ENCODE measurements around the gene NT5DC2. TPM values are rescaled to one million over a fixed set of nuclear protein-coding genes. Genes with fewer than 3 reads are reported as not detected.

Gene NT5DC2
- polyA plus RNA-seq, 4 donors: 4.9 to 46.9 (median 23.8) TPM

- no peaks in the 10 kb centered on the region for H3K27me3 ChIP-seq (ENCODE audit: control insufficient read depth in 3 of 3, insufficient read depth in 3 of 3, low read length in 3 of 3)
- no peaks in the 10 kb centered on the region for H3K4me1 ChIP-seq (ENCODE audit: control insufficient read depth in 3 of 3, insufficient read depth in 2 of 3, low read depth in 1 of 3, low read length in 2 of 3)
- H3K27ac ChIP-seq (ENCODE audit: low read depth in 1 of 3, low read length in 2 of 3): no peak overlapping the region
- 91 to 96% (median 93%) methylated on average over 4 of the region's 4 CpGs for WGBS, 3 donors
- no peaks in the 10 kb centered on the region for H3K9me3 ChIP-seq (ENCODE audit: control insufficient read depth in 2 of 2, insufficient read depth in 1 of 2, low read depth in 1 of 2, low read length in 1 of 2)
- FAIRE-seq: no peak
- H3K36me3 ChIP-seq (ENCODE audit: control insufficient read depth in 3 of 3, insufficient read depth in 2 of 3, low read depth in 1 of 3, low read length in 3 of 3): peaks cover 2 to 31% (median 8%) of the 10 kb centered on the region in 3 donors
- H3K4me3 ChIP-seq (ENCODE audit: low read depth in 1 of 3, low read length in 3 of 3): no peak overlapping the region
- no peak for DNase-seq
Observed at GRCh38 chr3:52544937-52545336, 11.3 kb upstream of the NT5DC2 start.

DNA sequence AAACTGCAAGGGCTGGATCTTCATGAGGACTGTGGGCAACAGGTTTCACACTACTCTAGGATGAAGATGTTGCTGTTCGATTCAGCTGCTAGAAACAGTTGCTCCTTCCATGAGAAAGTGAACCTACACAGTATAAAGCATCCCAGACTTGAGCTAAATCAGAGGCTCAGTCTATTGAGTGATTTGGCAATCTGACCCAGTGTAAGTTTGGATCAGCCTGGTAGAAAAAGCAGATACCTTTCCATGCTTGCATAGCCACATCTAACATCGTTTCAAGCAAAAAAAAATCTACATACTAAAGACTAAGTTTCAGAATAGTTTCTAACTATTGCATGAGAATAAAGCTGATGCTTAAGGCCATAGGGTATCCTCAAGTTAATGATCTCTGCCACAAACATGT, 7.4 kb upstream of the NT5DC2 start:
- H3K4me1 ChIP-seq (ENCODE audit: control insufficient read depth in 3 of 3, insufficient read depth in 2 of 3, low read depth in 1 of 3, low read length in 2 of 3): peaks cover 0 to 13% (median 5%) of the 10 kb centered on the region in 3 donors
- H3K9me3 ChIP-seq (ENCODE audit: control insufficient read depth in 2 of 2, insufficient read depth in 1 of 2, low read depth in 1 of 2, low read length in 1 of 2): no peaks in the 10 kb centered on the region
- 81 to 88% (median 84%) methylated on average over 2 of the region's 2 CpGs for WGBS, 3 donors
- no peaks in the 10 kb centered on the region for H3K27me3 ChIP-seq (ENCODE audit: control insufficient read depth in 3 of 3, insufficient read depth in 3 of 3, low read length in 3 of 3)
- peaks cover 0 to 19% (median 2%) of the 10 kb centered on the region in 3 donors for H3K36me3 ChIP-seq (ENCODE audit: control insufficient read depth in 3 of 3, insufficient read depth in 2 of 3, low read depth in 1 of 3, low read length in 3 of 3)
- DNase-seq (no peak), FAIRE-seq (no peak)
- no peak overlapping the region for H3K27ac ChIP-seq (ENCODE audit: low read depth in 1 of 3, low read length in 2 of 3)
- H3K4me3 ChIP-seq (ENCODE audit: low read depth in 1 of 3, low read length in 3 of 3): no peak overlapping the region

GRCh38 chr3:52539010-52539653, 5.5 kb upstream of the NT5DC2 start:
- peaks cover 5 to 13% (median 13%) of the 10 kb centered on the region in 3 donors for H3K4me1 ChIP-seq (ENCODE audit: control insufficient read depth in 3 of 3, insufficient read depth in 2 of 3, low read depth in 1 of 3, low read length in 2 of 3)
- peaks cover 0 to 10% (median 0%) of the 10 kb centered on the region in 3 donors for H3K36me3 ChIP-seq (ENCODE audit: control insufficient read depth in 3 of 3, insufficient read depth in 2 of 3, low read depth in 1 of 3, low read length in 3 of 3)
- H3K27me3 ChIP-seq (ENCODE audit: control insufficient read depth in 3 of 3, insufficient read depth in 3 of 3, low read length in 3 of 3): no peaks in the 10 kb centered on the region
- DNase-seq: no peak
- no peak for FAIRE-seq
- 83 to 92% (median 89%) methylated on average over 5 of the region's 5 CpGs for WGBS, 3 donors
- no peaks in the 10 kb centered on the region for H3K9me3 ChIP-seq (ENCODE audit: control insufficient read depth in 2 of 2, insufficient read depth in 1 of 2, low read depth in 1 of 2, low read length in 1 of 2)
- no peak overlapping the region for H3K4me3 ChIP-seq (ENCODE audit: low read depth in 1 of 3, low read length in 3 of 3)
- H3K27ac ChIP-seq (ENCODE audit: low read depth in 1 of 3, low read length in 2 of 3): no peak overlapping the region

- DNase-seq (no peak), FAIRE-seq (no peak)
- H3K4me1 ChIP-seq (ENCODE audit: control insufficient read depth in 3 of 3, insufficient read depth in 2 of 3, low read depth in 1 of 3, low read length in 2 of 3): peaks cover 5 to 13% (median 13%) of the 10 kb centered on the region in 3 donors
- H3K36me3 ChIP-seq (ENCODE audit: control insufficient read depth in 3 of 3, insufficient read depth in 2 of 3, low read depth in 1 of 3, low read length in 3 of 3): peaks cover 0 to 6% (median 0%) of the 10 kb centered on the region in 3 donors
- 67 to 77% (median 74%) methylated on average over 7 of the region's 7 CpGs for WGBS, 3 donors
- H3K27me3 ChIP-seq (ENCODE audit: control insufficient read depth in 3 of 3, insufficient read depth in 3 of 3, low read length in 3 of 3): no peaks in the 10 kb centered on the region
- no peaks in the 10 kb centered on the region for H3K9me3 ChIP-seq (ENCODE audit: control insufficient read depth in 2 of 2, insufficient read depth in 1 of 2, low read depth in 1 of 2, low read length in 1 of 2)
- peak overlapping the region in 2 of 3 donors; percentile 68 to 88 for H3K4me3 ChIP-seq (ENCODE audit: low read depth in 1 of 3, low read length in 3 of 3)
- peak overlapping the region in 2 of 3 donors; percentile 21 to 87 for H3K27ac ChIP-seq (ENCODE audit: low read depth in 1 of 3, low read length in 2 of 3)
Observed at GRCh38 chr3:52537726-52538421, 4.2 kb upstream of the NT5DC2 start.

- DNase-seq (no peak), FAIRE-seq (no peak)
- WGBS, 3 donors: 1 to 4% (median 2%) methylated on average over 6 of the region's 6 CpGs
- Histone ChIP-seq H3K27me3 (ENCODE audit: control insufficient read depth in 3 of 3, insufficient read depth in 3 of 3, low read length in 3 of 3) (no peaks in the 10 kb centered on the region), H3K36me3 (ENCODE audit: control insufficient read depth in 3 of 3, insufficient read depth in 2 of 3, low read depth in 1 of 3, low read length in 3 of 3) (peaks cover 0 to 6% (median 0%) of the 10 kb centered on the region in 3 donors), H3K9me3 (ENCODE audit: control insufficient read depth in 2 of 2, insufficient read depth in 1 of 2, low read depth in 1 of 2, low read length in 1 of 2) (no peaks in the 10 kb centered on the region), H3K27ac (ENCODE audit: low read depth in 1 of 3, low read length in 2 of 3) (peak overlapping the region; percentile 64 to 87 (median 83)), H3K4me1 (ENCODE audit: control insufficient read depth in 3 of 3, insufficient read depth in 2 of 3, low read depth in 1 of 3, low read length in 2 of 3) (peaks cover 5 to 20% (median 13%) of the 10 kb centered on the region in 3 donors), H3K4me3 (ENCODE audit: low read depth in 1 of 3, low read length in 3 of 3) (peak overlapping the region; percentile 49 to 88 (median 68))
Observed at GRCh38 chr3:52537165-52537620, 3.5 kb upstream of the NT5DC2 start.

DNA sequence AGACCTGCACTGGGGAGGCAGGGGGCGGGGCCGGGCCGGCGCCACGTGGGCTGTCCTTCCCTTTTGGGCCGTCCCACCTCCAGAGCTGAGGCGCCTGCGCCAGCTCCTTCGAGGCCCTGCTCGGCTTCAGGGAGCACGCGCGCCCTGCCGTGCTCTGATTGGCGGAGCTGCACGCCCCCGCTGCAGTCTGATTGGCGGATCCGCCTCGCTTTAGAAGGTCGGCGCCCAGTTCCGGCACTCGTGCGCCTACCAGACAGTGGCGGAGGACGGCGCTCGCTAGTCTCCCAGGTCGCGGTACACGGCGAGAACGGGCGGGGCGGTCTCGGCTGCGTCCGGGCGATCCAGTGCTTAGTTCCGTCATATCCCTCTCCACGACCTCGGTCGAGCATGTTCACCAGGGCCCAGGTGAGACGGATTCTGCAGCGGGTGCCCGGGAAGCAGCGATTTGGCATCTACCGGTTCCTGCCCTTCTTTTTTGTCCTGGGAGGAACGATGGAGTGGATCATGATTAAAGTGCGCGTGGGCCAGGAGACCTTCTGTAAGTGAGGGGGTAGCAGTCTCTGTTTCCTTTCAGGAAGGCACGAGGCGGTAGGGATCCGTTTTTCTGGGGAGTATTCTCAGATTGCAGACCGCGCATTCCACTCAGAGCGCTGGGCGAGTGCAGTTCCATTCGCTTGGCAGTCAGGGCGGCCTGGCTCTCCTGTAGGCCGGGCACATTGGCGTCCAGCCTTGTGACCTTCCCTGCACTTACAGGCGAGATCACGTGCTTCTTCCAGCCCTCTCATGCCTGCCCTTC, 2.9 kb upstream of the NT5DC2 start, which contains the start of gene UQCC5:
TSS of gene UQCC5 (plus strand) at position 237 of the 796 bp plus-strand sequence. CDS start at position 388, 151 bp downstream.
- Histone ChIP-seq H3K4me1 (ENCODE audit: control insufficient read depth in 3 of 3, insufficient read depth in 2 of 3, low read depth in 1 of 3, low read length in 2 of 3) (peaks cover 5 to 21% (median 13%) of the 10 kb centered on the region in 3 donors), H3K27me3 (ENCODE audit: control insufficient read depth in 3 of 3, insufficient read depth in 3 of 3, low read length in 3 of 3) (no peaks in the 10 kb centered on the region), H3K4me3 (ENCODE audit: low read depth in 1 of 3, low read length in 3 of 3) (peak within 1 kb of the TSS; percentile 49 to 88 (median 68)), H3K36me3 (ENCODE audit: control insufficient read depth in 3 of 3, insufficient read depth in 2 of 3, low read depth in 1 of 3, low read length in 3 of 3) (peaks cover 0 to 8% (median 0%) of the 10 kb centered on the region in 3 donors), H3K27ac (ENCODE audit: low read depth in 1 of 3, low read length in 2 of 3) (peak within 1 kb of the TSS; percentile 64 to 87 (median 83)), H3K9me3 (ENCODE audit: control insufficient read depth in 2 of 2, insufficient read depth in 1 of 2, low read depth in 1 of 2, low read length in 1 of 2) (no peaks in the 10 kb centered on the region)
- WGBS, 3 donors: 0% methylated on average over 57 to 65 of the region's 65 CpGs
- peak; percentile 99 for DNase-seq
- no peak for FAIRE-seq

- Histone ChIP-seq H3K4me3 (ENCODE audit: low read depth in 1 of 3, low read length in 3 of 3) (peak overlapping the region in 1 of 3 donors; percentile 37), H3K9me3 (ENCODE audit: control insufficient read depth in 2 of 2, insufficient read depth in 1 of 2, low read depth in 1 of 2, low read length in 1 of 2) (no peaks in the 10 kb centered on the region), H3K27me3 (ENCODE audit: control insufficient read depth in 3 of 3, insufficient read depth in 3 of 3, low read length in 3 of 3) (no peaks in the 10 kb centered on the region), H3K27ac (ENCODE audit: low read depth in 1 of 3, low read length in 2 of 3) (no peak overlapping the region), H3K36me3 (ENCODE audit: control insufficient read depth in 3 of 3, insufficient read depth in 2 of 3, low read depth in 1 of 3, low read length in 3 of 3) (peaks cover 0 to 10% (median 0%) of the 10 kb centered on the region in 3 donors), H3K4me1 (ENCODE audit: control insufficient read depth in 3 of 3, insufficient read depth in 2 of 3, low read depth in 1 of 3, low read length in 2 of 3) (peaks cover 5 to 21% (median 13%) of the 10 kb centered on the region in 3 donors)
- no peak for FAIRE-seq
- no peak for DNase-seq
- 3 to 14% (median 12%) methylated on average over 9 of the region's 9 CpGs for WGBS, 3 donors
Observed at GRCh38 chr3:52536112-52536368, 2.4 kb upstream of the NT5DC2 start.
